ENCODE data around the gene PPP1CA.

The PPP1CA gene

DNA sequence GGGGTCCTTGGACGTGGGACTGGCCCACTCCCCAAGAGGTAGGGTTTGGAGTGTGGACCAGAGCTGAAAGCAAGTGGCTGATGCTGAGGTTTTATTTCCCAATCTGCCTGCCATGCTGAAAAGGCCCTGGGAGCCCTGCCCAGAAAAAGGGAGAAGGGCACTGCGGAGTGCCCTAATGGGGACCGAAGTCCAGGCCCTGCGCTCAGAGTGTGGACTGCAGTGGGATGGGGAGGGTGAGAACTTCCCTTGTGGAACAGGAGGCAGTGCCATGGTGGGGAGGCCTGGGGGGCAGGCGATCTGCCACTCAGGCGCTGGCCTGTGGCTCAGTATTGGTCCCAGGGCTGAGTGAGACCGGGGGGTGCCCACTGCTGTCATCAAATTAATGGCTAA is 46.6 kb upstream of the PPP1CA start:
- TF ChIP-seq, protein P1, sequence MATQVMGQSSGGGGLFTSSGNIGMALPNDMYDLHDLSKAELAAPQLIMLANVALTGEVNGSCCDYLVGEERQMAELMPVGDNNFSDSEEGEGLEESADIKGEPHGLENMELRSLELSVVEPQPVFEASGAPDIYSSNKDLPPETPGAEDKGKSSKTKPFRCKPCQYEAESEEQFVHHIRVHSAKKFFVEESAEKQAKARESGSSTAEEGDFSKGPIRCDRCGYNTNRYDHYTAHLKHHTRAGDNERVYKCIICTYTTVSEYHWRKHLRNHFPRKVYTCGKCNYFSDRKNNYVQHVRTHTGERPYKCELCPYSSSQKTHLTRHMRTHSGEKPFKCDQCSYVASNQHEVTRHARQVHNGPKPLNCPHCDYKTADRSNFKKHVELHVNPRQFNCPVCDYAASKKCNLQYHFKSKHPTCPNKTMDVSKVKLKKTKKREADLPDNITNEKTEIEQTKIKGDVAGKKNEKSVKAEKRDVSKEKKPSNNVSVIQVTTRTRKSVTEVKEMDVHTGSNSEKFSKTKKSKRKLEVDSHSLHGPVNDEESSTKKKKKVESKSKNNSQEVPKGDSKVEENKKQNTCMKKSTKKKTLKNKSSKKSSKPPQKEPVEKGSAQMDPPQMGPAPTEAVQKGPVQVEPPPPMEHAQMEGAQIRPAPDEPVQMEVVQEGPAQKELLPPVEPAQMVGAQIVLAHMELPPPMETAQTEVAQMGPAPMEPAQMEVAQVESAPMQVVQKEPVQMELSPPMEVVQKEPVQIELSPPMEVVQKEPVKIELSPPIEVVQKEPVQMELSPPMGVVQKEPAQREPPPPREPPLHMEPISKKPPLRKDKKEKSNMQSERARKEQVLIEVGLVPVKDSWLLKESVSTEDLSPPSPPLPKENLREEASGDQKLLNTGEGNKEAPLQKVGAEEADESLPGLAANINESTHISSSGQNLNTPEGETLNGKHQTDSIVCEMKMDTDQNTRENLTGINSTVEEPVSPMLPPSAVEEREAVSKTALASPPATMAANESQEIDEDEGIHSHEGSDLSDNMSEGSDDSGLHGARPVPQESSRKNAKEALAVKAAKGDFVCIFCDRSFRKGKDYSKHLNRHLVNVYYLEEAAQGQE (IDR thresholded peaks at IDR 0.05; ENCODE audit: insufficient replicate concordance, low read depth): no peak
- TF ChIP-seq POLR2AphosphoS5 (IDR thresholded peaks at IDR 0.05; ENCODE audit: low read depth) (no peak), GABPA (IDR thresholded peaks at IDR 0.05; ENCODE audit: low read depth) (no peak), SPI1 (IDR thresholded peaks at IDR 0.05; ENCODE audit: borderline replicate concordance, low read depth) (no peak)
- TF ChIP-seq, protein P2, sequence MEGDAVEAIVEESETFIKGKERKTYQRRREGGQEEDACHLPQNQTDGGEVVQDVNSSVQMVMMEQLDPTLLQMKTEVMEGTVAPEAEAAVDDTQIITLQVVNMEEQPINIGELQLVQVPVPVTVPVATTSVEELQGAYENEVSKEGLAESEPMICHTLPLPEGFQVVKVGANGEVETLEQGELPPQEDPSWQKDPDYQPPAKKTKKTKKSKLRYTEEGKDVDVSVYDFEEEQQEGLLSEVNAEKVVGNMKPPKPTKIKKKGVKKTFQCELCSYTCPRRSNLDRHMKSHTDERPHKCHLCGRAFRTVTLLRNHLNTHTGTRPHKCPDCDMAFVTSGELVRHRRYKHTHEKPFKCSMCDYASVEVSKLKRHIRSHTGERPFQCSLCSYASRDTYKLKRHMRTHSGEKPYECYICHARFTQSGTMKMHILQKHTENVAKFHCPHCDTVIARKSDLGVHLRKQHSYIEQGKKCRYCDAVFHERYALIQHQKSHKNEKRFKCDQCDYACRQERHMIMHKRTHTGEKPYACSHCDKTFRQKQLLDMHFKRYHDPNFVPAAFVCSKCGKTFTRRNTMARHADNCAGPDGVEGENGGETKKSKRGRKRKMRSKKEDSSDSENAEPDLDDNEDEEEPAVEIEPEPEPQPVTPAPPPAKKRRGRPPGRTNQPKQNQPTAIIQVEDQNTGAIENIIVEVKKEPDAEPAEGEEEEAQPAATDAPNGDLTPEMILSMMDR (IDR thresholded peaks at IDR 0.05; ENCODE audit: insufficient read depth, low read length): no peak
- no peak for DNase-seq (ENCODE audit: low read depth in 1 of 2, low spot score in 1 of 2)
- H3K27ac ChIP-seq (replicated peaks): no peak overlapping the region
- H3K4me3 ChIP-seq (replicated peaks; ENCODE audit: insufficient read depth, low read length): no peak overlapping the region
- H3K27me3 ChIP-seq (ENCODE audit: insufficient read depth, poor library complexity, severe bottlenecking): no peaks in the 10 kb centered on the region

DNA sequence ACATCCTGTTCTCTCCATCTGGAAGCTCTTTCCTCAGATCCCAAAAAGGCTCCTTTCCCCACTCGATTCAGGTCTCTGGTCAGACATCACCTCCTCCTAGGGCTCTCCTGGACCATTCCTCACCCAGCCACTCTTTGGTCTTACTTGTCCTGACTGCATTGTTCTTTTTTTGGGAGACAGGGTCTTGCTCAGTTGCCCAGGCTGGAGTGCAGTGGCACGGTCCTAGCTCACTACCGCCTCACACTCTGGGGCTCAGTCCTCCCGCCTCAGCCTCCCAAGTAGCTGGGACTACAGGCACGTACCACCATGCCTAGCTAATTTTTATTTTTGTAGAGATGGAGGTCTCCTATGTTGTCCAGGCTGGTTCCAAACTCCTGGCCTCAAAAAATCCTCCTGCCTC is 43.9 kb upstream of the PPP1CA start:
- TF ChIP-seq GABPA (IDR thresholded peaks at IDR 0.05; ENCODE audit: low read depth): no peak
- TF ChIP-seq, protein P1 (IDR thresholded peaks at IDR 0.05; ENCODE audit: insufficient replicate concordance, low read depth): no peak
- TF ChIP-seq, protein P2 (IDR thresholded peaks at IDR 0.05; ENCODE audit: insufficient read depth, low read length): no peak

DNA sequence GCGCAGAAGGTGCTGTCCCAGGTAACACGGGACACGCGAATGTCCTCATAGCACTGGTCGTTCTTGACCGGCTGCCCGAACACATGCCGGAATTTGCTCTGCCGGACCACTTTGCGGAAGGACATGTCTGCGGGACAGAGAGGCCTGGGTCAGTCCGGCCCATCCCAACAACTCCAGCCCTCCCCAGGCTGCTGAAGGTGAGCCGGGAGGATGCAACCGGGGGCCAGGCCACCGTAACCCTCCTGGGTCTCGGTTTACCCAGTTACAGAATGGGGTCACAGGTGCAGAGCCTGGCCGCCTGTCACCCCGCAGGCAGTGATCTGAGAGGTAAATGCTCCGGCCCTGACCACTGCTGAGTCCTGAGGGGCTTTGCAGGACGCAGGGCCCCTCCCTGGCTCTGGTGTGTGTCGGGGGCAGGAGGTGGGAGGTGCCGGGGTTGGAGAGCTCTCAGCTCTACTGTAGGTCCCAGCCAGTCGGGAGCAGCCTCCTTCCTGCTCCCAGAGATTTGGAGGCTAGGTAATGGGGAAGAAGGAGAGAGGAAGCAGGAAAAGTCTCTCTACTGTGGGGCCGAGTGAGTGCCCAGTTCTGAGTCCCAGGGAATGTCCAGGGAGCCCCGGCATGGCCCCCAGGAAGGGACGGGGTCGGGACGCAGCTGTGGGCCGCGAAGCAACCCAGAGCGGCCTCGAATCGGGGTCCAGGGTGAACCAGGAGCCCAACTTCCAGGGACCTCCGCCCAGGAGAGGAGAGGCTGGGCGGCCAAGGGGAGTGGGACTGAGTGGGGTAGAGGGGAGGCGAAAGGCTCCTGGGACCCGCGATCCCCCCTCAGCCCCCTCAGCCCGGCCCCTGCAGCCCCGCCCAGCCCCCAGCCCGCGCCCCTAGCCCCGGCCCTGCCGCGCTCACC is 41.1 kb upstream of the PPP1CA start:
- no peak for DNase-seq (ENCODE audit: low read depth in 1 of 2, low spot score in 1 of 2)
- Histone ChIP-seq H3K27ac (replicated peaks) (peak overlapping the region; percentile 41), H3K4me3 (replicated peaks; ENCODE audit: insufficient read depth, low read length) (peak overlapping the region; percentile 48), H3K27me3 (ENCODE audit: insufficient read depth, poor library complexity, severe bottlenecking) (no peaks in the 10 kb centered on the region)
- TF ChIP-seq, protein P2 (IDR thresholded peaks at IDR 0.05; ENCODE audit: insufficient read depth, low read length): no peak
- TF ChIP-seq GABPA (IDR thresholded peaks at IDR 0.05; ENCODE audit: low read depth) (no peak), POLR2AphosphoS5 (IDR thresholded peaks at IDR 0.05; ENCODE audit: low read depth) (peak; percentile 29; the same call in 1 of the 2 replicates), SPI1 (IDR thresholded peaks at IDR 0.05; ENCODE audit: borderline replicate concordance, low read depth) (no peak)
- TF ChIP-seq, protein P1 (IDR thresholded peaks at IDR 0.05; ENCODE audit: insufficient replicate concordance, low read depth): no peak

More for the DNA sequence above, 43.9 kb upstream of the PPP1CA start:
- no peak overlapping the region for H3K27ac ChIP-seq (replicated peaks)
- no peak for DNase-seq (ENCODE audit: low read depth in 1 of 2, low spot score in 1 of 2)
- H3K27me3 ChIP-seq (ENCODE audit: insufficient read depth, poor library complexity, severe bottlenecking): no peaks in the 10 kb centered on the region
- H3K4me3 ChIP-seq (replicated peaks; ENCODE audit: insufficient read depth, low read length): no peak overlapping the region
